NCI-H2196 treated with DMSO at 0.1 percent for 48 hours (cell line): ENCODE results near the gene TIA1.

Experiments
- DNase-seq: peaks from one replicate; lab custom pipeline; 2025; ENCODE audit not compliant: unreplicated experiment; lab: John Stamatoyannopoulos, UW

The TIA1 gene

GRCh38 chr2:70161069-70161534 is 87.3 kb downstream of the TIA1 start:
- peak; percentile 2 for DNase-seq

- DNase-seq: no peak
Observed at GRCh38 chr2:70160545-70160944, 87.9 kb downstream of the TIA1 start.
